ENCODE results near the gene UBR3.

DNA sequence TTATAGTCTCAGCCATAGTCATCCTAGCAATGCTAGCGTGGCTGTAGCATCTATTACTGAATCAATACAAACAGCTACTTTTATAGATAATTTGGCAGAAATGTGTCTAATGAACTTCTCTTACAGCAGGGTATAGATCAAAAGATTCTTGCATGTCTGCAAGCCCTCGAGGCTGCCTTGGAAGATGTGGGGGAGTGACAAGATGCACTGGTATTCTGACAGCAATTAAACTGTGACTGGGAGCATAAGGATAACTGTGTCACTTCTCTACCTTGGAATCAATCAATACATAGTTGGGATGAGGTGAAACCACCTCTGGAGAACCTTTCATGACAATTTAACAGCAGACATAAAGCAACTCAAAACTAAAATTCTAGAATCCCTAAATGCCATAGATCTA, 291.4 kb downstream of the UBR3 start:
- TF ChIP-seq, protein P1, sequence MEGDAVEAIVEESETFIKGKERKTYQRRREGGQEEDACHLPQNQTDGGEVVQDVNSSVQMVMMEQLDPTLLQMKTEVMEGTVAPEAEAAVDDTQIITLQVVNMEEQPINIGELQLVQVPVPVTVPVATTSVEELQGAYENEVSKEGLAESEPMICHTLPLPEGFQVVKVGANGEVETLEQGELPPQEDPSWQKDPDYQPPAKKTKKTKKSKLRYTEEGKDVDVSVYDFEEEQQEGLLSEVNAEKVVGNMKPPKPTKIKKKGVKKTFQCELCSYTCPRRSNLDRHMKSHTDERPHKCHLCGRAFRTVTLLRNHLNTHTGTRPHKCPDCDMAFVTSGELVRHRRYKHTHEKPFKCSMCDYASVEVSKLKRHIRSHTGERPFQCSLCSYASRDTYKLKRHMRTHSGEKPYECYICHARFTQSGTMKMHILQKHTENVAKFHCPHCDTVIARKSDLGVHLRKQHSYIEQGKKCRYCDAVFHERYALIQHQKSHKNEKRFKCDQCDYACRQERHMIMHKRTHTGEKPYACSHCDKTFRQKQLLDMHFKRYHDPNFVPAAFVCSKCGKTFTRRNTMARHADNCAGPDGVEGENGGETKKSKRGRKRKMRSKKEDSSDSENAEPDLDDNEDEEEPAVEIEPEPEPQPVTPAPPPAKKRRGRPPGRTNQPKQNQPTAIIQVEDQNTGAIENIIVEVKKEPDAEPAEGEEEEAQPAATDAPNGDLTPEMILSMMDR (conservative IDR thresholded peaks at IDR 0.05 in 1 of 2, IDR thresholded peaks at IDR 0.05 in 1 of 2; ENCODE audit: extremely low read depth in 1 of 2, insufficient read depth in 1 of 2, low read depth in 1 of 2, low read length in 2 of 2): no peak
- TF ChIP-seq EZH2 (IDR thresholded peaks at IDR 0.05; ENCODE audit: borderline replicate concordance, low read length): no peak

All from mammary epithelial cell (primary cell).